Kidney epithelial cell (primary cell): ENCODE results near the gene CACTIN. TPM values are rescaled to one million over a fixed set of nuclear protein-coding genes. Genes with fewer than 3 reads are reported as not detected.

Source experiments
- DNase-seq: peaks from one replicate; pipeline ENCODE4 v3.0.0-alpha.2; 2010; ENCODE audit warnings: low read depth
- H3K27me3 ChIP-seq: 2 replicates; pipeline ENCODE4 v1.6.0; 2011; ENCODE audit warnings: low read length; ENCODE audit not compliant: control insufficient read depth, insufficient read depth
- H3K36me3 ChIP-seq: 2 replicates; pipeline ENCODE4 v1.5.1; 2011; ENCODE audit warnings: low read length; ENCODE audit not compliant: control insufficient read depth, insufficient read depth
- H3K4me3 ChIP-seq: 2 replicates; pipeline ENCODE4 v1.5.1; 2011; ENCODE audit warnings: low read depth, mild to moderate bottlenecking, control low read depth, low read length
- CTCF ChIP-seq: IDR thresholded peaks from 2 replicates; pipeline ENCODE4 v1.5.1; 2011; ENCODE audit warnings: mild to moderate bottlenecking, moderate library complexity, low read length, control low read depth, inconsistent platforms; ENCODE audit not compliant: insufficient read depth, poor library complexity, severe bottlenecking
- total RNA-seq: library from RNA; depleted of rRNA; stranded (reverse); fragments of >200 nt; gene quantifications from 2 replicates; pipeline ENCODE4 v1.2.3, GENCODE V29; 2015

The CACTIN gene
- total RNA-seq, 1 donor from 2014 or later, result 46.6 TPM

- TF ChIP-seq CTCF, result no peak
- DNase-seq, result no peak
These were observed 12.9 kb upstream of the CACTIN start for GRCh38 chr19:3639479-3639878.

GRCh38 chr19:3638208-3639193, 11.9 kb upstream of the CACTIN start:
- Histone ChIP-seq H3K4me3 (no peak overlapping the region), H3K27me3 (no peaks in the 10 kb centered on the region), H3K36me3 (peaks cover 3% of the 10 kb centered on the region)
- TF ChIP-seq CTCF, result no peak
- DNase-seq, result no peak

More at GRCh38 chr19:3639479-3639878, 12.9 kb upstream of the CACTIN start:
- Histone ChIP-seq H3K4me3 (no peak overlapping the region), H3K36me3 (peaks cover 3% of the 10 kb centered on the region), H3K27me3 (no peaks in the 10 kb centered on the region)

- no peak overlapping the region for H3K4me3 ChIP-seq
- no peak for DNase-seq
- TF ChIP-seq CTCF, result no peak
- peaks cover 3% of the 10 kb centered on the region for H3K36me3 ChIP-seq
- no peaks in the 10 kb centered on the region for H3K27me3 ChIP-seq
These were observed 11.0 kb upstream of the CACTIN start for GRCh38 chr19:3637621-3638020.

- TF ChIP-seq CTCF, result no peak
These were observed 10.4 kb upstream of the CACTIN start for GRCh38 chr19:3636962-3637361.

GRCh38 chr19:3636506-3636905, 9.9 kb upstream of the CACTIN start:
- DNase-seq, result no peak
- Histone ChIP-seq H3K27me3 (no peaks in the 10 kb centered on the region), H3K36me3 (peaks cover 2% of the 10 kb centered on the region), H3K4me3 (no peak overlapping the region)
- TF ChIP-seq CTCF, result no peak

More at GRCh38 chr19:3636962-3637361, 10.4 kb upstream of the CACTIN start:
- Histone ChIP-seq H3K27me3 (no peaks in the 10 kb centered on the region), H3K36me3 (peaks cover 3% of the 10 kb centered on the region), H3K4me3 (no peak overlapping the region)
- DNase-seq, result no peak
